Neutrophil (primary cell): ENCODE data around the gene RANBP17.

Experiments
- H3K27ac ChIP-seq: fragments of 200-600 bp; sonication (generic); 2 replicates; pipeline ENCODE4 v1.5.1; 2016; ENCODE audit warnings: mild to moderate bottlenecking, moderate library complexity
- H3K27me3 ChIP-seq: fragments of 200-600 bp; sonication (generic); 2 replicates; pipeline ENCODE4 v1.6.0; 2016; ENCODE audit warnings: mild to moderate bottlenecking
- H3K36me3 ChIP-seq: fragments of 200-600 bp; sonication (generic); 2 replicates; pipeline ENCODE4 v1.5.1; 2017
- H3K4me1 ChIP-seq, 2 experiments: fragments of 200-600 bp in 1 of 2; sonication (generic) in 1 of 2; 1 replicate in 1 of 2; 2 replicates in 1 of 2; pipeline versions ENCODE4 v1.5.1 to v1.6.1; 2013 to 2016; ENCODE audit warnings: low read depth in 1 of 2, low read length in 1 of 2, mild to moderate bottlenecking in 1 of 2, moderate library complexity in 1 of 2; ENCODE audit not compliant: control insufficient read depth in 1 of 2, insufficient read depth in 1 of 2
- H3K4me3 ChIP-seq, 2 experiments: fragments of 200-600 bp in 1 of 2; sonication (generic) in 1 of 2; 1 replicate in 1 of 2; 2 replicates in 1 of 2; pipeline ENCODE4 v1.5.1; 2013 to 2016; ENCODE audit warnings: low read depth in 1 of 2, low read length in 1 of 2, mild to moderate bottlenecking in 1 of 2, moderate library complexity in 1 of 2
- H3K9me3 ChIP-seq: fragments of 200-600 bp; sonication (generic); 2 replicates; pipeline ENCODE4 v1.5.1; 2016
- CTCF ChIP-seq: fragments of 200-600 bp; sonication (generic); IDR thresholded peaks from 2 replicates; pipeline ENCODE4 v1.5.1; 2016; ENCODE audit warnings: antibody characterized with exemption

The RANBP17 gene

GRCh38 chr5:171306166-171306565, 444.3 kb downstream of the RANBP17 start:
- H3K27ac ChIP-seq, result no peak overlapping the region
- peaks cover 84% of the 10 kb centered on the region for H3K27me3 ChIP-seq

GRCh38 chr5:171306781-171307591, 445.2 kb downstream of the RANBP17 start:
- TF ChIP-seq CTCF, result no peak
- H3K27ac ChIP-seq, result no peak overlapping the region
- peaks cover 24 to 29% of the 10 kb centered on the region in 2 experiments for H3K4me1 ChIP-seq
- peaks cover 92% of the 10 kb centered on the region for H3K27me3 ChIP-seq
- H3K4me3 ChIP-seq, result no peak overlapping the region
- no peaks in the 10 kb centered on the region for H3K36me3 ChIP-seq
- no peaks in the 10 kb centered on the region for H3K9me3 ChIP-seq

More at GRCh38 chr5:171306166-171306565, 444.3 kb downstream of the RANBP17 start:
- no peak for TF ChIP-seq CTCF
- Histone ChIP-seq H3K4me1 (peaks cover 18 to 21% of the 10 kb centered on the region in 2 experiments), H3K4me3 (no peak overlapping the region), H3K36me3 (no peaks in the 10 kb centered on the region), H3K9me3 (no peaks in the 10 kb centered on the region)

GRCh38 chr5:171307789-171308452, 446.1 kb downstream of the RANBP17 start:
- Histone ChIP-seq H3K9me3 (no peaks in the 10 kb centered on the region), H3K36me3 (no peaks in the 10 kb centered on the region), H3K4me1 (peaks cover 33 to 38% of the 10 kb centered on the region in 2 experiments), H3K27me3 (peaks cover 100% of the 10 kb centered on the region), H3K27ac (no peak overlapping the region), H3K4me3 (no peak overlapping the region)
- no peak for TF ChIP-seq CTCF

GRCh38 chr5:171308453-171309275, 446.8 kb downstream of the RANBP17 start, which contains the start of gene TLX3:
Gene TLX3 (plus strand): TSS chr5:171309248. CDS start chr5:171309366, 118 bp downstream.
- Histone ChIP-seq H3K9me3 (no peaks in the 10 kb centered on the region), H3K27me3 (peaks cover 100% of the 10 kb centered on the region), H3K4me3 (no peak within 1 kb of the TSS), H3K27ac (no peak within 1 kb of the TSS), H3K4me1 (peaks cover 34 to 42% of the 10 kb centered on the region in 2 experiments), H3K36me3 (no peaks in the 10 kb centered on the region)
- no peak for TF ChIP-seq CTCF
